GM23248 (cell line): Measurements from ENCODE around the gene OR4F15.
"Not testable (repeated sequence)": the region's sequence is repeated elsewhere in the genome, so short reads cannot be mapped to it uniquely, and the experiment has no call there.

ENCODE experiments used
- EZH2 ChIP-seq: fragments of 200-600 bp; sonication (generic); IDR thresholded peaks from 2 replicates; pipeline ENCODE4 v1.6.1; 2018; ENCODE audit warnings: antibody characterized with exemption, mild to moderate bottlenecking; ENCODE audit not compliant: insufficient read depth, poor library complexity, severe bottlenecking
- EZH2phosphoT487 ChIP-seq: fragments of 200-600 bp; sonication (generic); IDR thresholded peaks from 2 replicates; pipeline ENCODE4 v1.6.1; 2018; ENCODE audit warnings: antibody characterized with exemption, moderate library complexity, mild to moderate bottlenecking, low read depth; ENCODE audit not compliant: insufficient read depth

GRCh38 chr15:101786422-101786821 is 25.6 kb upstream of the OR4F15 start:
- TF ChIP-seq EZH2, EZH2phosphoT487: not testable (repeated sequence)
